Non-pigmented ciliary epithelial cell (primary cell): Measurements from ENCODE around the gene CLDN2.
"Not testable (repeated sequence)": the region's sequence is repeated elsewhere in the genome, so short reads cannot be mapped to it uniquely, and the experiment has no call there.

Source experiments
- DNase-seq: peaks from one replicate; pipeline ENCODE4 v3.0.0-alpha.2; 2010; ENCODE audit warnings: low read depth

CLDN2 gene

GRCh38 chrX:106919932-106920452 lies at the start of gene CLDN2:
Gene CLDN2 (plus strand): TSS chrX:106920402. CDS start chrX:106928229, 7,827 bp downstream.
- no peak for DNase-seq

DNA sequence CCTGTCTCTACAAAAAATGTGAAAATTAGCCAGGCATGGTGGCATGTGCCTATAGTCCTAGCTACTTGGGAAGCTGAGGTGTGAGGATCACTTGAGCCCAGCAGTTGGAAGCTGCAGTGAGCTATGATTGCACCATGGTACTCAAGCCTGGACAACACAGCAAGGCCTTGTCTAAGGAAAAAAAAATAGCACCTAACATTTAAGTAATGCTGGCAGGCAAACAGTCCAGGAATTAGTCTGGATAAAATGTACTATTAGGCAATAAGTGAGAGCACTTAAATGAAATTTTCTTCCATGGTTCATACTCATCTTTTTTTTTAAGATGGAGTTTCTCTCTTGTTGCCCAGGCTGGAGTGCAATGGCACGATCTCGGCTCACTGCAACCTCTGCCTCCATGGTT lies 47.4 kb upstream of the CLDN2 start:
- not testable (repeated sequence) for DNase-seq

DNA sequence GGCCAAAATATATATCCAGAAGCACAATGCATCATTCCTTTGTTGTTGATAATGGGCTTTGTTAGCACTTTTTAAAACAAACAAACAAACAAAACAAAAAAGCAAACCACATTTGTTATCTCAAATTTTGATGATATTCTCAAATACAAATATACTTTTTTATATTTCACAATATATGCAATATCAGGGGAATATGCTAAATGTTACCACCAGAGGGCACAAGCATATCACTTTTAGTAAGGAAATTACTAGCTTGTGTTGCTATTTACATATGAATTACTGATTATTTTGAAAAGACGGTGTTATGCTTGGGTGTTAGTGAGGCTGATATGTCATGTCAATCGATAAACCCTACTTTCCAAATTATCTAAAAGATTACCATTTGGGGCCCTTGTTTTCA lies 46.1 kb upstream of the CLDN2 start:
- no peak for DNase-seq

DNA sequence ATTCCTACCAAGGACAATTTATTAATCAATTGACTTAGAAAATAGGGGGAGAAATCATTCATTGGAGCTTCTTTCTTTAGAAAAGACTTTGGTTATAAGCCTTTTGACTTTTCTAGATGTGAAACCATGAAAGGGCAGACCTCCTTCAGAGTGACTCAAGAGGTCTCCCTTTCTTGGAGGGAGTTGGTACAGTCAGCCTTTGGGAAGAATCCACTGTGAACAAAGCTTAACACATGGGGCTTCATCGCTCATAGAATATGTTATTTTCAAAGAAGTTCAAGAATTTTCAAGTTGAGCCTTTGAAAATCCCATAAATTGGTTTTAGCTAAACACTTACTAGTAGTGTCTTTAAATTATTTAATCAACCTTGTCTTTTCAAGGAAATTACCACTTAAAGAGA lies 45.1 kb upstream of the CLDN2 start:
- DNase-seq, result no peak

DNA sequence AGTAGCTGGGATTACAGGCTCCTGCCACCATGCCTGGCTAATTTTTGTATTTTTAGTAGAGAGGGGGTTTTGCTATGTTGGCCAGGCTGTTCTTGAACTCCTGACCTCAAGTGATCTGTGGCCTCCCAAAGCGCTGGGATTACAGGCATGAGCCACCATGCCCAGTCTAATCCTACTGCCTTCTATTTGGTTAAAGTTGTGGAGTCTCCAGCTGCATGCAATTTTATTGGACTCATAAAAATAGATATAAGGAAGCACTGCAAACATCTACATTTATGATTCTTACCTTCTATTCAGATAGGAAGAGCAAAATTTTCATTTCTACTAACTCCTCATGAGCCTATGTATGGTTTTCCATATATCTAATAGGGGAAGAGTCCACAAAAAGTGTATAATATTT lies 30.7 kb upstream of the CLDN2 start:
- no peak for DNase-seq

DNA sequence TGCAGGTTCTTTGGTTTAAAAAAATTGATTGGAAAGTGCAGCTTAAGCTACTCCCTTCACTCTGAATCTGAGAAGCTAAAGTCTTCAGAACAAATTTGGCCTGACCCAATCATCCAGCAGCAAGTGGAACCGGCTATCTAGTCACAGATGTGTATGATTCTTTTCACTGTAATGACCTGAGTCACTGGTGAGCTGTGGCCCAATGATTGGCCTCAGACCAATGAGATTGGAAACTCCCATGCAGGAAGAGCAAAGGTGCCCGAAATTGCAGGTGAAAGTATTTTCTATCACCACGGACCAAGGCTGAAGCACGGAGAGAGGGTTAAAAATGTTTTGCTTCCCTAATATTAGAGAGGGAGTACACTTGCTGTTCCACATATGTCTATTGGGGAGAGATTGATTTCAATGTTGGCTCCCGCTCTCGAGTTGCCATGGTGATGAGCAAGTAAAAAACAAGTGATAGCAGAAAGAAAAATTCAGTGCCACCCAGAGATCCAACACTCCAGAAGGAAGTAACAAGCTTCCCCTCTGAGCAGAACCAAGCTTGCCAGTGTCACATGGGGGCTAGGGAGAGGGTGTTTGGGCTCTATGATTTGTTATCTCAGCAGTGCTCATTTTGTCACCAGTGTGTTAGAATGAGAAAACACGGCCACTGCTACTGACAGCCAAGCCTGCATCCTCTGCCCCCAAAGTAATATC lies 28.3 kb upstream of the CLDN2 start:
- DNase-seq, result no peak

GRCh38 chrX:106894392-106894909 lies 25.8 kb upstream of the CLDN2 start:
- DNase-seq, result no peak

- no peak for DNase-seq
Observed at GRCh38 chrX:106894978-106895452, 25.2 kb upstream of the CLDN2 start.

DNA sequence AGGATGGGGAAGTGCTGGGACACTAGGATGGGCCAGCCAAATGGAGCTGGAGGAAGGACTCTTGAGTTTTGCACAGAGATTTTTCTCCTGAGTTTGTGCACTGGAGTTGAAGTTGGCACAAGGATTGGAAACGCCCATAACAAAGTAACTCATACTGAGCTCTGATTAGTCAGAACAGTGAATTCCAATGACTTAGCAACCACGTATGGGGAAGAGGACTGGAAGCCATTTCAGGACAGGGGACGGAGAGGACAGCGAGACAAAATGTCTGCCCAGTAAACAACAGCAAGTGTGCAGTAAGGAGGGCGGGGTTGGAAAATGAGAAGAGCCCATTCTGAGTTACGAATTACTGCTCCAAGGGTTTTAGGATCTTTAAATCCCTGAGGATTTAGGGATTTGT lies 22.9 kb upstream of the CLDN2 start:
- no peak for DNase-seq

GRCh38 chrX:106898462-106898861 lies 21.7 kb upstream of the CLDN2 start:
- no peak for DNase-seq

DNA sequence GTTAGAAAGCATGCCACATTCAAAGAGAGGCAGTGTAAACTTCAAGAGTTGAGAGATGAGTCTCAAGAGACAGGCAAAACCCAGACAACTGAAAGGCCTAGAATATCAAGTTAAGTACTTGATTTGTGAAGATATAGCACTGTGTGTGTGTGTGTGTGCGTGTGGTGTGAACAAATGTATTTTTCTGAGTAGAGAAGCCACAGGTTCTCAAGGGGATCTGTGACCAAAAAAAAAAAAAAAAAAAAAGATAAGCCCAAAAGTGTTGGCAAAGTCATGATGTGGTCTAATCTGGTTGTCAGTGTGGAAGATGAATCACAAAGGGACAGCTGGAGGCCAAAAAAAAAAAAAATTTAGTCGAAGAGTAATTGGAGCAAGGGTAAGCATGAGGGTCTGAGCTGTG lies 20.9 kb upstream of the CLDN2 start:
- no peak for DNase-seq

DNA sequence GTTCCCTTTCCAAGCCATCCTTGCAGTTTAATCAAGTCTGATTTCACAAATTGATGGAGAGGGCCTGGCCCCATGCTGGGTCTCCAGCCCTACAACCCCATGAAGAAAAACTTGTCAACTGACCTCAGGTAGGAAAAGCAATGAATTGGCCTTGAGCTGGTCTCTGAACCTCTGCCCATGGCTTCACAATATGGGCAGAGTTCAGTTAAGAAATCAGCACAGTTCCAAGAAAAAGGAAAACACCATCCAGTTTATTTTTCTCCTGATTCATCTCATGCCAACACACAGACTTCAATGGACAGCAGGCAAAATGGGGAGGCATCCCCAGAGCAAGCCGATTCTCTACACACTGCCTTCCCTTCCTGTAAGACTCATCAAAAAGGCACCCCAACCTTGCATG lies 20.4 kb upstream of the CLDN2 start:
- DNase-seq, result no peak

- no peak for DNase-seq
Observed at GRCh38 chrX:106901341-106901740, 18.9 kb upstream of the CLDN2 start.

- DNase-seq, result no peak
Observed at GRCh38 chrX:106901781-106902219, 18.4 kb upstream of the CLDN2 start.

GRCh38 chrX:106902684-106903083 lies 17.5 kb upstream of the CLDN2 start:
- no peak for DNase-seq

DNA sequence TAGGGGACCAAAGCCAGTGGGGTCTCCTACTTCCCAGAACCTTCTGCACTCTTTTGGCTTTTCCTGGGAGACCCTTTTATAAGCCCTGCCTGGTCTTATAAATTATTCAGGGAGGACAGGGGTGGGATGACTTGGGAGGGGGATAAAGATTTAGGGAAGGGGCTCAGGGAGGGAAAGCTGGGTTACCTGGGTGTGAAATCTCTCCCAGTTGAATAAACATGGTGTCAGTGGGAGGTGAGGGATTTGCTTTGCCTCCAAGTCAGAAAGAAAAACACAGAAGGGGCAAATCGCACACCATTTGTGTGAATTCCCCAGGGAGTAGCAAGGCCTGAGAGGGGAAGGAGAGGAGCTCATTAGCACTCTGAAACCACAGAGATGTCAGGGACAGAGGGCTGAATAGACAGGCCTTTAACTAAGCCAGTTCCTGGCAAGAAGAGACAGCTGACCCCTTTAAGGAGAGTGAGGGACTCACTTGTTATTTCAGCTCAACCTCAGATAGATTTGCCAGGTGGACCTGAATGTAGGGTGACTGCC lies 16.8 kb upstream of the CLDN2 start, which contains the start of gene RIPPLY1:
RIPPLY1 (minus strand) TSS at position 51 of the 534 bp plus-strand sequence. CDS start 54 bp downstream, outside the sequence.
- DNase-seq, result no peak

GRCh38 chrX:106903856-106904528 lies 16.2 kb upstream of the CLDN2 start:
- no peak for DNase-seq

DNA sequence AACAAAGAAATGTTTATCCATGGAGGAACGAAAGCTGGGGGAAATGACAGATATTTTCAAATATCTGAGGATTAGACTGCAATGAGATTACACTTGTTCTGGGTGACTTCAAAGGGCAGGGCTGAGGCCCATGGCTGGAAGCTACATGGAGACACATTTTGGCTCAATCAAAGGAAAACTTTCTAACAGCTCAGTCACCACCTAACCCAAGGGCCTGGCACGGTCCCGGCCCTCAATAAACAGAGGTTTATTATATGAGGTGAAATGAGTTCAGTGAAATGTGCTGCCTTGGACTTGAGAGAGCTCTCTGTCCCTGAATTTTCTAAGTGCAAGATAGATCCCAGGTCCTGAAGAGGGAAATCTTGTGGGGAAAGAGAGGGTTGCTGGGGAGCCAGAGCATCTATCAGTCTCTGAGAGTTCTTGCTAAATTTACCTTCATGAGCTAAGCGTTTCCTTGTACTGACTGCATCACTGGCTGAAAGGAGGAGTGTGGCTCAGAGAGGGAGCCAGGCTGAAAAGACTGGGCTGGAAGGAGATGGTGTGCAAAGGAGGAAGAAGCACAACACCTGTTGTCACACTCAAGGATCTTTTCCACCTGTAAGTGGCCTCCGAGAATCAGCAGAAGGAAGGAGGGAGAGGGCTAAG lies 15.0 kb upstream of the CLDN2 start:
- DNase-seq, result no peak

- no peak for DNase-seq
Observed at GRCh38 chrX:106906361-106906760, 13.8 kb upstream of the CLDN2 start.

GRCh38 chrX:106912864-106913263 lies 7.3 kb upstream of the CLDN2 start:
- DNase-seq, result no peak

DNA sequence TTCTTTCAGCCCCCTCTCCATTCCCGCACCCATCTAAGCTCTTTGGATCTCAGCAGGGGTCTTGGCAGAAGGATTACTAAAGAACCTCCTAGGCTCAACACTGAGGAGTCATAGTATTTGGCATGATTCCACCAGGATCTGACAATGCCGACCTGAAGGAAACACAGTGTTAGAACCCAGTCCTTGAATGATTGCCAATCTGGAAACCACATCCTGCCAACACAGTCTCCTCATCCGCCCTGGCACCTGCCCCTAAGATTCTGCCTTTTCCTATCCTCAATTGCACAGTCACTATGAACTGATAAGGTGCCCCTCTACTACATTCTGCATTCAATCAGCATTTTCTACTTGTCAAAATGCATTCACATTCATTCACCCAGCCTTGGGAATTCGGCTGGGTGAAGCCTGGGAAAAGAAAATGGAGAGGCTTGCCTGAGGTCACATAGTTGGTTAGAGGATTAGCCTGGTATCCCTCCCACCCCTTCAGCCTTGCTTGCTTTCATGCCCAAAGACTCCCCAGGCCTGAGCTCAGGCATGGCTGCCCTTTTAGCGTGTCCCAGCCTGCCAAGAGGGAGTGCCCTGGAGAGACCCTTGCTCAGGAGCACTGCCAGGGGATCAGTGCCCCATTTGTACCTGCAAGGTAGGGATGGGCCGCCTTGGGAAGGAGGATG lies 2.2 kb upstream of the CLDN2 start:
- no peak for DNase-seq

DNA sequence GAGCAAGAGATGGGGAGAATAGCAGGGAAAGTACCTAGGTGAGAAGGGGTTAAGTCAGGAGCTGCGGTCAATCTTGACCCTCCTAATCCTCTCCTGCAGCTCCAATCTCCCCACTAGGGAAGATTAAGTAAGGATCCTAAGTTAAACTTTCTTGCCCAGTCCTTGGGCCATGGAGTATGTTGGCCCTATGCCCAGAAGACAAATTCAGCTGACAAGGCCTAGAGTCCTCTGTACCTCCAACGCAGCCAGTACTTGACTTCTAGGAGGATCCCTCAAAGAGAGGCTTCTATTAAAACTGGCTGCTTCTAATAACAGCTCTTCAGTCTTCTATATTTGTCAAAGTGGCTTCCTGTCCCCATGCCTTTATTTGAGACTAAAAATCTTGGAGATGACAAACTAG lies 1.4 kb downstream of the CLDN2 start:
- DNase-seq, result no peak
